Osteoblast (primary cell): ENCODE data around the gene H6PD. TPM values are rescaled to one million over a fixed set of nuclear protein-coding genes. Genes with fewer than 3 reads are reported as not detected.
A peak's percentile ranks its signal among the peaks of the same experiment; 100 is the strongest.

Experiments used
- DNase-seq: peaks from one replicate; pipeline ENCODE4 v3.0.0; 2011; ENCODE audit warnings: low spot score, mixed read lengths; ENCODE audit not compliant: insufficient read length; ENCODE audit errors: missing footprints
- H2AFZ ChIP-seq: 2 replicates; pipeline ENCODE4 v1.6.0; 2011; ENCODE audit warnings: mild to moderate bottlenecking, low read length
- H3K27ac ChIP-seq: 2 replicates; pipeline ENCODE4 v1.5.1; 2011; ENCODE audit warnings: mild to moderate bottlenecking, low read depth, low read length, moderate library complexity
- H3K27me3 ChIP-seq: 2 replicates; pipeline ENCODE4 v1.6.0; 2012; ENCODE audit warnings: mild to moderate bottlenecking, control low read depth, inconsistent platforms, low read length, moderate library complexity; ENCODE audit not compliant: insufficient read depth
- H3K36me3 ChIP-seq: 2 replicates; pipeline ENCODE4 v1.5.1; 2011; ENCODE audit warnings: mild to moderate bottlenecking, low read length, control low read depth, moderate library complexity; ENCODE audit not compliant: insufficient read depth
- H3K4me1 ChIP-seq: 2 replicates; pipeline ENCODE4 v1.5.1; 2011; ENCODE audit warnings: mild to moderate bottlenecking, low read length, control low read depth, moderate library complexity; ENCODE audit not compliant: insufficient read depth
- H3K4me2 ChIP-seq: 2 replicates; pipeline ENCODE4 v1.6.0; 2011; ENCODE audit warnings: mild to moderate bottlenecking, low read length; ENCODE audit not compliant: insufficient read depth
- H3K4me3 ChIP-seq: fragments of 200-600 bp; sonication (generic); 3 replicates; pipeline ENCODE4 v1.5.1; 2012; ENCODE audit warnings: mild to moderate bottlenecking, low read length, inconsistent platforms; ENCODE audit not compliant: insufficient read depth
- H3K79me2 ChIP-seq: 2 replicates; pipeline ENCODE4 v1.6.0; 2012; ENCODE audit warnings: mild to moderate bottlenecking, low read length, control low read depth, inconsistent platforms; ENCODE audit not compliant: insufficient read depth
- H3K9me3 ChIP-seq: 2 replicates; pipeline ENCODE4 v1.5.1; 2011; ENCODE audit warnings: low read depth, low read length, control low read depth
- H4K20me1 ChIP-seq: 2 replicates; pipeline ENCODE4 v1.6.0; 2012; ENCODE audit warnings: mild to moderate bottlenecking, low read length, control low read depth; ENCODE audit not compliant: insufficient read depth
- CTCF ChIP-seq: IDR thresholded peaks from 2 replicates; pipeline ENCODE4 v1.5.1; 2011; ENCODE audit warnings: mild to moderate bottlenecking, low read depth, low read length, moderate library complexity; ENCODE audit errors: extremely low read depth
- total RNA-seq: library from RNA; depleted of rRNA; stranded (reverse); fragments of >200 nt; gene quantifications from 2 replicates; pipeline ENCODE4 v1.2.3, GENCODE V29; 2012

H6PD gene
- total RNA-seq, 1 donor = 51.4 TPM

DNA sequence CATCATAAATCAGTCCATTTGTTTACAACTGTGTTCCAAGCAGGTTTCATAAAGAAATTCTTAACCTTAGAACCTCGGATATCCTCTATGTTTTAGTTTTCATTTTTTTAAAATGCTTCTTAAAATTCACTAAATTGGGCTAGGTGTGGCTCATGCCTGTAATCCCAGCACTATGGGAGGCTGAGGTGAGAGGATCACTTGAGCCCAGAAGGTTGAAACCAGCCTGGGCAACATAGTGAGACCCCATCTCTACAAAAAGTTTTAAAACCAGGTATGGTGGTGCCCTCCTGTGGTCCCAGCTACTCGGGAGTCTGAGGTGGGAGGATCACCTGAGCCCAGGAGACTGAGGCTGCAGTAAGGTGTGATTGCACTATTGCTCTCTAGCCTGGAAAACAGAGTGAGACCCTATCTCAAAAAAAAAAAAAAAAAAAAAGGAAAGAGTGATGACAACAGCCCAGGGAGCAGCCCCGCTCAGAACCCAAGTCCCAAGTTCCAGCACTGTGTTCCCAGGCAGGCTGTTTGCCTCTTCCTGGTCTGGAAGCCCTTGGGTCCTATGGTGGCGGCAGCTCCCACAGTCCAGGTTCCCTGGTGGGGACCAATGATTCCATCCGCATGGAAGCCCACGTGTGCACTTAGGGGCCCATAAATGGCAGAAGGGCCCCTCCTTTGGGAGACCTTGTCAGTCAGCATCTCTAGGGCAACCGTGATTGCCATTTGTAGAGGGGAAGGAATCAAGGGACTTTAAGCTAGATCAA is 33.4 kb downstream of the H6PD start:
- no peak for TF ChIP-seq CTCF
- Histone ChIP-seq H3K4me1 (no peaks in the 10 kb centered on the region), H3K27ac (no peak overlapping the region), H3K4me2 (no peak overlapping the region), H3K4me3 (no peak overlapping the region), H2AFZ (no peak overlapping the region), H3K9me3 (no peaks in the 10 kb centered on the region), H3K36me3 (peaks cover 16% of the 10 kb centered on the region), H3K79me2 (no peaks in the 10 kb centered on the region), H3K27me3 (no peaks in the 10 kb centered on the region), H4K20me1 (peaks cover 5% of the 10 kb centered on the region)
- peak; percentile 11 for DNase-seq

GRCh38 chr1:9269078-9269501 is 34.5 kb downstream of the H6PD start:
- Histone ChIP-seq H4K20me1 (peaks cover 4% of the 10 kb centered on the region), H3K27ac (no peak overlapping the region)

GRCh38 chr1:9269721-9270120 is 35.1 kb downstream of the H6PD start:
- TF ChIP-seq CTCF = no peak
- H3K4me3 ChIP-seq = no peak overlapping the region
- no peak for DNase-seq
- H3K27me3 ChIP-seq = no peaks in the 10 kb centered on the region
- H3K4me2 ChIP-seq = no peak overlapping the region
- H4K20me1 ChIP-seq = peaks cover 4% of the 10 kb centered on the region
- no peak overlapping the region for H3K27ac ChIP-seq
- H3K36me3 ChIP-seq = peaks cover 16% of the 10 kb centered on the region
- no peaks in the 10 kb centered on the region for H3K9me3 ChIP-seq
- H3K79me2 ChIP-seq = no peaks in the 10 kb centered on the region
- no peak overlapping the region for H2AFZ ChIP-seq
- no peaks in the 10 kb centered on the region for H3K4me1 ChIP-seq

More at GRCh38 chr1:9269078-9269501, 34.5 kb downstream of the H6PD start:
- Histone ChIP-seq H3K4me3 (no peak overlapping the region), H3K27me3 (no peaks in the 10 kb centered on the region), H3K79me2 (no peaks in the 10 kb centered on the region), H3K36me3 (peaks cover 16% of the 10 kb centered on the region), H3K9me3 (no peaks in the 10 kb centered on the region), H3K4me1 (no peaks in the 10 kb centered on the region), H2AFZ (no peak overlapping the region), H3K4me2 (no peak overlapping the region)
- DNase-seq = peak; percentile 49
- no peak for TF ChIP-seq CTCF

- no peak overlapping the region for H3K4me3 ChIP-seq
- H3K79me2 ChIP-seq = no peaks in the 10 kb centered on the region
- no peak overlapping the region for H3K4me2 ChIP-seq
- no peaks in the 10 kb centered on the region for H3K9me3 ChIP-seq
- H2AFZ ChIP-seq = no peak overlapping the region
- H3K27me3 ChIP-seq = no peaks in the 10 kb centered on the region
- peaks cover 16% of the 10 kb centered on the region for H3K36me3 ChIP-seq
- H3K4me1 ChIP-seq = peaks cover 6% of the 10 kb centered on the region
- no peak overlapping the region for H3K27ac ChIP-seq
- no peak for TF ChIP-seq CTCF
- DNase-seq = no peak
- H4K20me1 ChIP-seq = peaks cover 4% of the 10 kb centered on the region
Observed at GRCh38 chr1:9270290-9270883, 35.8 kb downstream of the H6PD start.
